Measurements from ENCODE around the gene BHLHE23. TPM values are rescaled to one million over a fixed set of nuclear protein-coding genes. Genes with fewer than 3 reads are reported as not detected.

BHLHE23 gene
- total RNA-seq, 2 donors from 2014 or later: not detected

DNA sequence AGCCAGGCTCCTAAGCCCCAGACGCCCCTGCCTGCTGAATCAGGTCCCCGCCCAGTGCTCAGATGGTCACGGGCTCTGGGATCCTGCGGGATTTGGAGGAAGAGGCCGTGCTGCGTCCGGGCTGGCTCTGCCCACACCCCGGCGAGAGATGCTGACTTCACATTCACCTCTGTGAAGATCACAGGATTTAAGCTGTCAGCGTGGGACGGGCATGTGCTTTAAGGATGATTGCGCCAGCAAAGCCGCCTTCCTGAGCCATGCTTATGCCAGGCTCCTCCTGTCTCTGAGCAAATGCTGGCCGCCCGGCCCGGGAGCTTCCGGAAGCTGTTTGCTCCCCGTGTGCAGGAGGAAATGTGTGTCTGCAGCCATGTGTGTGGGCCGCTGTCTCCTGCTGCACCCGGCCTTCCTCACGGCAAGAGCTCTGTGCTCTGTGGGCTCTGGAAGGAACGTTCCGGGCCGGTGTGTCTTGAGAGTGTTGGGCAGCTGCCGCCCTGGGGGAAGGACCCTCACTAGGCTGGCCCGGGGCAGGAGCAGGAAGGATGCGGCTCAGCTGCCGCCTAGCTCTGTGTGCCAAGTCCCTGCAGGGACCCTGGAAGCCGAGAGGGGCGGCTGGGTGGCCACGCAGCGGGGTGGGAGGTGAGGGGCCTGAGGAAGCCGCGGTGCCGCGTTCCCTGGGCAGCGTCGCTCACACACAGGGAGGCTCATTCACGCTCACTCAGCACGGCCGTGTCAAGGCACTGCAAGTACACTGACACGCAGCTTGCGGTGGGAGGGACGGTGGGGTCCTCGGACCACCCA lies 19.0 kb upstream of the BHLHE23 start:
- Mint-ChIP-seq H3K27ac (no peak overlapping the region), H3K4me1 (ENCODE audit: low read depth in 2 of 2) (no peaks in the 10 kb centered on the region), H3K36me3 (no peaks in the 10 kb centered on the region), H3K9me3 (no peaks in the 10 kb centered on the region), H3K27me3 (peaks cover 14 to 17% of the 10 kb centered on the region in 2 donors), H3K4me3 (no peak overlapping the region)
- DNase-seq (ENCODE audit: low spot score): peak; percentile 57
- ATAC-seq: no peak

DNA sequence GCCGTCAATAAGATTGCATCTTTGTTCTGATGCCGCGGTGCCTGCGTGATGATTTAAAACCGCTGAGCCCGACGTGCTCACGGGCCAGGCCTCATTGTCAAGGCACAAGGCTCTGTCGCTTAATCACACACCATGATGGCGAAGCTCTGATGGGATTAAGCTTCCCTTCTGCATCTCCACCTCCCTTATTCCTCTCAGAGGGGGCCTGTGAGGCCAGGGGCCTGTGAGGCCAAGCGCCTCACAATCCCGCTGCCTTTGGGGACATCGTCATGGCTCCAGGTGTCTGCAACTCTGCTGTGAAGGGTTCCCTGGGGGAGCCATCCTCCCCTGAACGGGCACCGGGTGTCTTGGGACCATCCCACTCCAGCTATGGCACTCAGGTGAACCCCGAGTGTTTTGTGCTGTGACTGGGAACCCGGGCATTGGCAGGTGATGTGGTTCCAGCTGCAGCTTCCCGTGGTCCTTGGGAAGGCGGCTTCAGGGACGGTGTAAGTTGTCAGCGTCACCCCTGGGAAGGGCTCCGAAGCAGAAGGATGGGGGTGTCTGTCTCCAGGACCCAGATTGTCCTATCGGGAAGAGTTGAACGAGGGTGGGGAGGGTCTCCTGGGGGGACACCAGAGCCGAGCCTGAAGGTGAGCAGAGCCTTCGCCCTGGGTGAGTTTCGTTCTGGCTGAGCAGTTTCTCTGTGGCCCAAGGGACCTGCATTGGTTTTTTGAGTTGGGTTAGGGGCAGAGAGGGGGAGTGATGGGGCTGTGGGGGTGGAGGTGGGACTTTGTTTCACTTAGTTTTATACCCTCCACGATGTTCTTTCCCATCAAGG lies 18.0 kb upstream of the BHLHE23 start:
- ATAC-seq: no peak
- Mint-ChIP-seq H3K27ac (no peak overlapping the region), H3K36me3 (no peaks in the 10 kb centered on the region), H3K4me1 (ENCODE audit: low read depth in 2 of 2) (no peaks in the 10 kb centered on the region), H3K9me3 (no peaks in the 10 kb centered on the region), H3K4me3 (no peak overlapping the region), H3K27me3 (peaks cover 21 to 22% of the 10 kb centered on the region in 2 donors)
- DNase-seq (ENCODE audit: low spot score): peak; percentile 39

- Mint-ChIP-seq H3K9me3 (no peaks in the 10 kb centered on the region), H3K36me3 (no peaks in the 10 kb centered on the region), H3K27ac (no peak overlapping the region), H3K4me3 (no peak overlapping the region), H3K27me3 (peaks cover 26 to 29% of the 10 kb centered on the region in 2 donors), H3K4me1 (ENCODE audit: low read depth in 2 of 2) (no peaks in the 10 kb centered on the region)
- no peak for DNase-seq (ENCODE audit: low spot score)
- no peak for ATAC-seq
Measured at GRCh38 chr20:63023936-63024571, 17.3 kb upstream of the BHLHE23 start.

DNA sequence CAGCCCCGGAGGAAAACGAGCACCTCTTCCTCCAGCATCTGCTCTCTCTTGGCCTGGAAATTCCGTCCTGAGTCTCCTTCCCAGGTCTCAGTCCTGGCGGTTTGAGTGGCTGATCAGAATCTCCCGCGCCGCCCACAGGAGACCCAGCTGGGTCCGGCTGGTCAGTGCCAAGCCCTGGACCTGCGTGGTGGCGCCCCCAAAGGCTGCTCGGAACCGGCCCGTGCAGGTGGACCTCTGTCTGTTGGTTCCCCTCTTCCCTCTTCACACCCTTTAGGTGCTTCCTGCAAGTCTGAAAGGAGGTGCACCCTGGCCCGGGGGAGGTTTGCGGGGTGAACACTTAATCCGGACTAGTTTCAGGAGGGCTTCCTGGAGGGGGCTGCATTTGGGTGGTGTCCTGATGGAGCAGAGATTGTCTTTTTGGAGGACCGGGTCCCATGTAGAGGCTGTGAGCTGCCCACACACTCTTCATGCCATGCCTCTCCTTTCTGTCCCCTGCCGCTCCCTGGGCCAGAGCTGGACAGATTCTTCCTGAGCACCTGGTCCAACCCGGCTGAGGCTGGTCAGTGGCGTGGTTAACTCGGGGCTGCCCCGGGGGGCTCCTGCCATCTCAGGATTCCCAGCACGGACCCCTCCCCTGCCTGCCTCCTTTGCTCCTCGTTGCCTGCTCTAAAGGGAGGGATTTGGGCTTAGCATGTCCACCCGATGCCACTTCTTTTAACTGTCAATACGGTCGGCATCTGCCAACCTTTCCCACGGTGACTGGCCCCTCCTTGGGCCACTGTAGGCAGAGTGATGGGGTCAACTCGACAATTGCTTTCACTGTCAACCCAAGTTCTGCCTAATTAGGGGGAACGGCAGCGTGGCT lies 16.5 kb upstream of the BHLHE23 start:
- Mint-ChIP-seq H3K4me3 (no peak overlapping the region), H3K9me3 (no peaks in the 10 kb centered on the region), H3K27me3 (peaks cover 30 to 37% of the 10 kb centered on the region in 2 donors), H3K36me3 (no peaks in the 10 kb centered on the region), H3K27ac (no peak overlapping the region), H3K4me1 (ENCODE audit: low read depth in 2 of 2) (peaks cover 0 to 3% of the 10 kb centered on the region in 2 donors)
- DNase-seq (ENCODE audit: low spot score) (no peak), ATAC-seq (no peak)

DNA sequence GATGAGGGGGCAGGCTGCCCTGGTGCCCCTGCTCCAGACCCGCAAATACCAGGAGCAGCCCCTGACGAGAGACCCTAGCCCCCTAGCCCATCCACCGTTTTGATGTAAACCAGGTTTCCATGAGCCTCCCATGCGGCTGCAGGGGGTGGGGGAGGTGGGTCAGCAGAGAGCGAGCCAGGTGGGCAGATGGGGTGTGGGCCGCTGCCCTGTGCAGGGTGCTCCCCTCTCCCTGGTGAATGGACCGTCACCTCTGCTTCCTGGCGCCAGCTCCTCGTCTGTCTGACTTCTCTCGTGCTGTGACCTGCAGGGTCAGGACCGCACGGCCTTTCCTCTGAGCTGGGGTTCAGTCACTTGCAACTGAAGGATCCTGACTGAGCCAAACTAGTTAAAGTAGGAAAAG lies 15.7 kb upstream of the BHLHE23 start:
- no peaks in the 10 kb centered on the region for H3K36me3 Mint-ChIP-seq
- DNase-seq (ENCODE audit: low spot score) (no peak), ATAC-seq (no peak)
- no peak overlapping the region for H3K27ac Mint-ChIP-seq
- peaks cover 27 to 36% of the 10 kb centered on the region in 2 donors for H3K27me3 Mint-ChIP-seq
- H3K4me1 Mint-ChIP-seq (ENCODE audit: low read depth in 2 of 2): peaks cover 0 to 3% of the 10 kb centered on the region in 2 donors
- no peaks in the 10 kb centered on the region for H3K9me3 Mint-ChIP-seq
- H3K4me3 Mint-ChIP-seq: no peak overlapping the region

DNA sequence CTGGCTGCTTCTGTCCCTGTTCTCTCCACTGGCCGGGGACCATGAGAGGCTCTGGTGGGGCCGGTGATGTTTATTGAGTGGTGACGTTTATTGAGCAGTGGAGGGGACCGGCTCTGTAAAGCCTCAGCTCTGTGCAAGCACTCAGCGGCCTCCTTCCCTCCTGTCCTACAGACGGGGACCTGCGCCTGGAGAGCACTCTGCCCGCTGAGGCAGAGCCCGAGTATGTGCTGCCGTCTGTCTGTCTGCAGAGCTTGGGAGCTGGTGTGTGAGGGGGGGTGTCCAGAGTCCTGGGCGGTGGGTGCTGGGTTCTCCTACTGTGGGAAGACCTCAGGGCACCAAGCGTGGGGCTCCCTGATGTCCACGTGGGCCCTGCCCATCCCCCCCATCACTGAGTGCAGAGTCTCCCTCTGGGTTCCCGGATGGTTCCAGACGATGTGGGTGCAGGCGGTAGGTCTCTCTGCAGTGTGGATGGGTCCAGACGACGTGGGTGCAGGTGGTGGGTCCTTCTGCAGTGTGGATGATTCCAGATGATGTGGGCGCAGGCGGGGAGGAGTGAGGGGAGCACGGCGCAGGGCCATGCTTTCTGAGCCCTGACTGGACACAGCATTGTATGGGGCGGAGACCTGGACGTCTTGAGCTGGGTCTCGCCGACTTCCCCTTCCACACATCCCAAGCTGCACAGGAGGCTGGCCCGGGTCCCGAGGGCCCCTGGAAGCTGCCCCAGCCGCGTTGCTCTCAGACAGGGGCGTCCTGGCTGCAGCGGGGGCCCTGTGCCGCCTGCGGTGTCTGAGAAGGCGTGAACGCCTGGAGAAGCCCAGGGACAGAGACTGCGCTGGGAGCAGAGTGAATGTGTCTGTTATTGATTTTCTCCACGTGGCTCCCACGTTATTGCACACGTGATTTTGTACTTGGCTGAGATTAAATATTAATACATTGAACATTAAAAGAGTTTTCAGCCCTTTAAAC lies 14.9 kb upstream of the BHLHE23 start:
- Mint-ChIP-seq H3K27me3 (peaks cover 26 to 30% of the 10 kb centered on the region in 2 donors), H3K9me3 (no peaks in the 10 kb centered on the region), H3K36me3 (no peaks in the 10 kb centered on the region), H3K4me1 (ENCODE audit: low read depth in 2 of 2) (peaks cover 0 to 3% of the 10 kb centered on the region in 2 donors), H3K4me3 (no peak overlapping the region), H3K27ac (no peak overlapping the region)
- DNase-seq (ENCODE audit: low spot score): no peak
- ATAC-seq: no peak

- ATAC-seq (no peak), DNase-seq (ENCODE audit: low spot score) (no peak)
- H3K27me3 Mint-ChIP-seq: peaks cover 25 to 30% of the 10 kb centered on the region in 2 donors
- no peaks in the 10 kb centered on the region for H3K9me3 Mint-ChIP-seq
- H3K27ac Mint-ChIP-seq: no peak overlapping the region
- H3K4me3 Mint-ChIP-seq: no peak overlapping the region
- peaks cover 0 to 3% of the 10 kb centered on the region in 2 donors for H3K4me1 Mint-ChIP-seq (ENCODE audit: low read depth in 2 of 2)
- H3K36me3 Mint-ChIP-seq: no peaks in the 10 kb centered on the region
Measured at GRCh38 chr20:63020681-63021080, 13.9 kb upstream of the BHLHE23 start.

DNA sequence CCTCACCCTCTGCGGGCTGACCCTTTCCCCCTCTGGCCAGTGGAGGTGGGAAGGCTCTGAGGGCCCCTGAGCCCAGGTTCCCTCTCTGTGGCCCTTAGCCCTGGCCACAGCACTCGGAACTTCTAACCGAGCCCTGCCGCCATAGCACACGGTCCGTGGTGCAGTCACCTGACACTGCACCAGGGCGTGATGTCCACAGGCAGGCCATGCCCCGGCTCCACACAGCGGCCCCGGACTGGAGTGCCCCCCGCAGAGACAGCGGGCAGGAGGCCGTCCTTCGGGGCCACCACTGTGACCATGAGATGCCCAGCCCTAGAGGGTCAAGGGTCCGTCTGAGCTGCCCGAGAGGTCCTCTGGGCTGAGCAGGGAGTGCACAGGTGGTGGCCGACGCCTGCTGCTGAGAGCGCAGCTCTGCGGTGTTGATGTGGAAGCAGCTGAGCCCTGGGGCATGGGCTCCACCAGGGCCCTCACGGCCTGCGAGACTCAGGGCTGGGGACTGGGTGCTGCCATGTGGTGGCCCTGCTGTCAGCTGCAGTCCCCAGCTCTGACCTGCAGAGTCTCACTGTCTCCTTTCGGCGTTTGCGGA lies 11.2 kb upstream of the BHLHE23 start:
- Mint-ChIP-seq H3K4me3 (no peak overlapping the region), H3K36me3 (peaks cover 13% of the 10 kb centered on the region), H3K9me3 (no peaks in the 10 kb centered on the region), H3K27ac (no peak overlapping the region), H3K27me3 (peaks cover 43 to 53% of the 10 kb centered on the region in 2 donors), H3K4me1 (ENCODE audit: low read depth in 2 of 2) (peaks cover 0 to 3% of the 10 kb centered on the region in 2 donors)
- ATAC-seq: peak; percentile 30 to 34
- DNase-seq (ENCODE audit: low spot score): no peak

DNA sequence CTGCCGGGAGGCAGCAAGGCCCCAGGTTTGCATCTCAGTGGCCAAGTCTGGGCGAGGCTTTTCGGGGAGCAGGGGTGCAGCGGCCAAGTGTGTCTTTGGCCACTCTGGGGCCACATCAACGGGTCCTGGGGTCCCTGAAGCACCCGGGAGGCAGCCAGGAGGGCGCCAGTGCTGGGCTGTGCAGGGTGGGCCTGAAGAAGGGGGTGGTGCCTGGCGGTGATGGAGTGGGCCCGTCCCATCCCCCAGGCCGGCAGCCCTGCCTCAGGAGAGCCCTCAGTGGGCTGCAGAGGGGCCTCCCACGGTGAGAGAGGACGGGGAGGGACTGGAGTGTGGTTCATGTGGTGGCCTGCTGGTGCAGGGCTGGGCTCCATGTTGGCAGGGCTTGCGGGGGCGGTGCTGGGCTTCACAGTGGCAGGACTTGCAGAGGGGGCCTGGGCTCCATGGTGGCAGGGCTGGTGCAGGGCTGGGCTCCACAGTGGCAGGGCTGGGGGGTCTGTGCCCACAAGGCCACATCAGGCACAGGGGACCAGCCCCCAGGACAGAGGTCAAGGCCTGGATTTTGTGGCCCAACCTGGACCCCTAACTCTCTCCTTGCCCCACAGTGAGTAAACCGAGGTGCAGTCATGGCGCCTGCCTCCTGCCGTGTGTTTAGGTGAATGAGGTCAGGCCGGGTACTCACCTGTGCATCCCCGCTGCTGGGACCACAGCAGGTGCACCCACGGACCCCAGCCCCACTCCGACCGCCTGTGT lies 10.5 kb upstream of the BHLHE23 start:
- H3K9me3 Mint-ChIP-seq: no peaks in the 10 kb centered on the region
- peaks cover 14% of the 10 kb centered on the region for H3K36me3 Mint-ChIP-seq
- H3K4me3 Mint-ChIP-seq: no peak overlapping the region
- H3K4me1 Mint-ChIP-seq (ENCODE audit: low read depth in 2 of 2): peaks cover 0 to 3% of the 10 kb centered on the region in 2 donors
- DNase-seq (ENCODE audit: low spot score): no peak
- peaks cover 46 to 56% of the 10 kb centered on the region in 2 donors for H3K27me3 Mint-ChIP-seq
- ATAC-seq: peak in 1 of 2 donors; percentile 20
- H3K27ac Mint-ChIP-seq: no peak overlapping the region

DNA sequence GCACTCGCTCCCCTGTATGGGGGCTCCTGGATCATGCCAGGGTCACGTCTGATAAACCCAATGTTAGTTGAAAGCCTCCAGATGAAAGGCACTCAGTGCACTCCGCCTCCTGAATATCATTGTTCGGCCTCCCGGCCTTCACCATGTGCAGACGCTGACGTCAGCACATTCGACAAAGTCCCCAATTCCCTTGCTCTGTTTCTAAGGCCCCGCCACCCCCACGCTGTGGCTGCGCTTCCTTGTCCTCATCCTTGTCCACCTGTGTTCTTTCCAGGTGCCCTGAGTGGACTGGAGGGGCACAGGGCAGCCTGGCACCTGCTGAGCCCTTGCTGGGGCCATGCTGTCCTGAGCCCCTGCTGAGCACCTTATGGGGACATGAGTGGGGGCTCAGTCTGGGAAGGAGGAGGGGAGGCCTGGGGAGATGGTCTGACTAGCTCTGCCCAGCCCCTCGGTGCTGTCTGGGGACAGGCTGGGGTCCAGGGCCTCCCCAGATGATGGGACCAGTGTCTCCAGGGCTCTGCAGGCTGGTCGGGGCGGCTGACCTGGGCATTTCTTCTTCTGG lies 9.8 kb upstream of the BHLHE23 start:
- H3K27ac Mint-ChIP-seq: no peak overlapping the region
- no peaks in the 10 kb centered on the region for H3K9me3 Mint-ChIP-seq
- no peak for DNase-seq (ENCODE audit: low spot score)
- peaks cover 44 to 56% of the 10 kb centered on the region in 2 donors for H3K27me3 Mint-ChIP-seq
- H3K4me1 Mint-ChIP-seq (ENCODE audit: low read depth in 2 of 2): peaks cover 0 to 3% of the 10 kb centered on the region in 2 donors
- no peak for ATAC-seq
- no peak overlapping the region for H3K4me3 Mint-ChIP-seq
- H3K36me3 Mint-ChIP-seq: peaks cover 14% of the 10 kb centered on the region

- ATAC-seq: no peak
- DNase-seq (ENCODE audit: low spot score): no peak
- no peaks in the 10 kb centered on the region for H3K9me3 Mint-ChIP-seq
- no peak overlapping the region for H3K4me3 Mint-ChIP-seq
- peaks cover 14% of the 10 kb centered on the region for H3K36me3 Mint-ChIP-seq
- peaks cover 41 to 50% of the 10 kb centered on the region in 2 donors for H3K27me3 Mint-ChIP-seq
- no peak overlapping the region for H3K27ac Mint-ChIP-seq
- H3K4me1 Mint-ChIP-seq (ENCODE audit: low read depth in 2 of 2): peaks cover 0 to 3% of the 10 kb centered on the region in 2 donors
Measured at GRCh38 chr20:63015662-63016361, 9.0 kb upstream of the BHLHE23 start.
